K562 (cell line): ENCODE data around the gene METTL15. TPM values are rescaled to one million over a fixed set of nuclear protein-coding genes. Genes with fewer than 3 reads are reported as not detected.

Source experiments
- ATAC-seq: fragments of 200-7000 bp; cut with Tn5 transposase; 3 replicates; pipeline ENCODE4 v1.9.1; 2020; ENCODE audit warnings: moderate library complexity
- BruUV-seq: library from RNA; stranded (reverse); fragments of 400-500 nt; replicated peaks from 2 replicates; lab custom pipeline; 2021; lab: Mats Ljungman, UMichigan
- CTCF ChIA-PET: fragments of 300-600 bp; formaldehyde crosslinking; extraction: SDS; loops from one replicate; lab custom pipeline; 2021; ENCODE audit warnings: low intra/inter-chr PET ratio; lab: Yijun Ruan, JAX
- POLR2A ChIA-PET: fragments of 300-600, 350-650 bp; sonication (Branson Sonifier 250); formaldehyde crosslinking; extraction: SDS; loops from one replicate; lab custom pipeline; 2021; ENCODE audit warnings: antibody characterized with exemption, inconsistent platforms; lab: Yijun Ruan, JAX
- DNase-seq, 4 experiments: peaks; one replicate each; pipeline versions ENCODE4 v3.0.0 to v3.0.0-alpha.2; 2011 to 2018; ENCODE audit warnings: low spot score in 3 of 4, mixed read lengths in 3 of 4; ENCODE audit errors: extremely low read depth in 1 of 4
- FAIRE-seq: peaks from 2 replicates; lab custom pipeline; 2011; peaks lifted over from hg19 to GRCh38; lab: Jason Lieb, UNC
- H2AFZ ChIP-seq: 2 replicates; pipeline ENCODE4 v1.6.0; 2011; ENCODE audit warnings: low read depth, low read length, control low read depth, inconsistent platforms
- H3K27ac ChIP-seq: fragments of 200-600 bp; 3 replicates; pipeline ENCODE4 v1.8.0; 2011; ENCODE audit warnings: low read depth, mild to moderate bottlenecking, control low read depth, inconsistent platforms, low read length, moderate library complexity, mixed read lengths; ENCODE audit errors: extremely low read depth
- H3K27me3 ChIP-seq, 2 experiments: fragments of 300-600 bp in 1 of 2; 2 replicates in 1 of 2; 3 replicates in 1 of 2; pipeline versions ENCODE4 v1.6.0 to v1.8.0; 2011; ENCODE audit warnings: inconsistent platforms in 2 of 2, low read length in 2 of 2, mild to moderate bottlenecking in 1 of 2, mixed read lengths in 1 of 2, moderate library complexity in 1 of 2; ENCODE audit not compliant: control insufficient read depth in 2 of 2, insufficient read depth in 2 of 2
- H3K36me3 ChIP-seq: fragments of 300-600 bp; 3 replicates; pipeline ENCODE4 v1.8.0; 2011; ENCODE audit warnings: mild to moderate bottlenecking, low read length, inconsistent platforms; ENCODE audit not compliant: control insufficient read depth, insufficient read depth
- H3K4me1 ChIP-seq, 2 experiments: fragments of 200-600 bp in 1 of 2; replicated peaks in 1 of 2; 2 replicates in 1 of 2; 3 replicates in 1 of 2; pipeline versions ENCODE4 v1.5.1 to v1.8.0; 2011; ENCODE audit warnings: inconsistent platforms in 2 of 2, low read length in 2 of 2, mild to moderate bottlenecking in 1 of 2, mixed read lengths in 1 of 2, moderate library complexity in 1 of 2; ENCODE audit not compliant: control insufficient read depth in 2 of 2, insufficient read depth in 2 of 2
- H3K4me2 ChIP-seq: 2 replicates; pipeline ENCODE4 v1.6.1; 2011; ENCODE audit warnings: low read length, control low read depth, inconsistent platforms, mixed read lengths; ENCODE audit not compliant: insufficient read depth
- H3K4me3 ChIP-seq: fragments of 200-600 bp; sonication (generic), shearing (Covaris generic); 2 replicates; pipeline ENCODE4 v1.5.1; 2016; ENCODE audit warnings: control low read depth, inconsistent platforms
- H3K79me2 ChIP-seq: fragments of 200-600 bp; 3 replicates; pipeline ENCODE4 v1.8.0; 2011; ENCODE audit warnings: low read length, inconsistent platforms; ENCODE audit not compliant: control insufficient read depth, insufficient read depth
- H3K9ac ChIP-seq, 2 experiments: 2 replicates each; pipeline versions ENCODE4 v1.6.0 to v1.6.1; 2011; ENCODE audit warnings: low read depth in 2 of 2, low read length in 2 of 2, control low read depth in 1 of 2, inconsistent platforms in 1 of 2, mild to moderate bottlenecking in 1 of 2, mixed read lengths in 1 of 2; ENCODE audit not compliant: insufficient read depth in 1 of 2
- H3K9me1 ChIP-seq: one replicate; pipeline ENCODE4 v1.6.0; 2011; ENCODE audit warnings: inconsistent platforms, mild to moderate bottlenecking, low read length, moderate library complexity; ENCODE audit not compliant: control insufficient read depth, insufficient read depth
- H3K9me3 ChIP-seq: replicated peaks from 2 replicates; pipeline ENCODE4 v1.5.1; 2011; ENCODE audit warnings: low read depth, low read length, inconsistent platforms; ENCODE audit not compliant: control insufficient read depth, insufficient read depth
- H4K20me1 ChIP-seq: replicated peaks from 2 replicates; pipeline ENCODE4 v1.6.1; 2011; ENCODE audit warnings: low read length, inconsistent platforms, mixed read lengths; ENCODE audit not compliant: control insufficient read depth, insufficient read depth
- ARID2 ChIP-seq: fragments of 450-650 bp; IDR thresholded peaks from 2 replicates; pipeline ENCODE4 v1.6.1; 2017; ENCODE audit warnings: antibody characterized with exemption, mild to moderate bottlenecking
- CHD1 ChIP-seq: fragments of 200-600 bp; sonication (generic); IDR thresholded peaks from one replicate; pipeline ENCODE4 v1.6.1; 2012; ENCODE audit warnings: mild to moderate bottlenecking, moderate library complexity, low read length, inconsistent platforms
- EZH2 ChIP-seq: IDR thresholded peaks from 2 replicates; pipeline ENCODE4 v1.6.1; 2012; ENCODE audit warnings: low read depth, mild to moderate bottlenecking, inconsistent platforms, low read length, borderline replicate concordance
- FIP1L1 ChIP-seq: fragments of 200-400 bp; formaldehyde crosslinking; IDR thresholded peaks from 2 replicates; pipeline ENCODE4 v1.6.1; 2018; ENCODE audit warnings: mild to moderate bottlenecking, low read depth, low read length; ENCODE audit not compliant: poor library complexity, severe bottlenecking
- ILK ChIP-seq: fragments of 450-650 bp; IDR thresholded peaks from 2 replicates; pipeline ENCODE4 v1.6.1; 2016; ENCODE audit warnings: missing genetic modification characterization, low read depth, mild to moderate bottlenecking, missing compliant biosample characterization, moderate library complexity, borderline replicate concordance
- MAFK ChIP-seq: IDR thresholded peaks from 2 replicates; pipeline ENCODE4 v1.6.1; 2011; ENCODE audit warnings: low read length, improper control_type of control experiment
- MAZ ChIP-seq, 2 experiments: fragments of 450-650 bp in 1 of 2; sonication (generic) in 1 of 2; formaldehyde crosslinking; IDR thresholded peaks in 1 of 2; conservative IDR thresholded peaks in 1 of 2; 2 replicates each; pipeline versions ENCODE4 v1.4.0 to v1.5.0; 2020; ENCODE audit warnings: mild to moderate bottlenecking in 1 of 2, missing genetic modification reagents in 1 of 2
- MYBL2 ChIP-seq, 2 experiments: fragments of 450-650 bp in 1 of 2; sonication (generic) in 1 of 2; formaldehyde crosslinking in 1 of 2; IDR thresholded peaks; 2 replicates each; pipeline versions ENCODE4 v1.6.1 to v1.8.1; 2017 to 2022; ENCODE audit warnings: borderline replicate concordance in 1 of 2, inconsistent platforms in 1 of 2, low read depth in 1 of 2, mild to moderate bottlenecking in 1 of 2, missing genetic modification reagents in 1 of 2, moderate library complexity in 1 of 2
- PHB ChIP-seq: fragments of 250-450 bp; sonication (Bioruptor Pico); IDR thresholded peaks from 2 replicates; pipeline ENCODE4 v1.5.0; 2021
- PHB2 ChIP-seq: fragments of 450-650 bp; IDR thresholded peaks from 2 replicates; pipeline ENCODE4 v1.6.1; 2017; ENCODE audit warnings: low read depth
- PRMT5 ChIP-seq: sonication (generic); formaldehyde crosslinking; IDR thresholded peaks from 2 replicates; pipeline ENCODE4 v1.5.0; 2020; ENCODE audit warnings: missing genetic modification reagents
- PTBP1 ChIP-seq: fragments of 200-400 bp; formaldehyde crosslinking; IDR thresholded peaks from 2 replicates; pipeline ENCODE4 v1.6.1; 2017; ENCODE audit warnings: low read depth, low read length
- TFE3 ChIP-seq: fragments of 450-650 bp; formaldehyde crosslinking; IDR thresholded peaks from 2 replicates; pipeline ENCODE4 v1.4.0; 2020; ENCODE audit warnings: mild to moderate bottlenecking, mixed read lengths
- ZBED1 ChIP-seq: IDR thresholded peaks from 2 replicates; pipeline ENCODE4 v1.6.1; 2014
- ZEB2 ChIP-seq: fragments of 450-650 bp; IDR thresholded peaks from 2 replicates; pipeline ENCODE4 v1.6.1; 2016
- ZNF224 ChIP-seq: sonication (generic); formaldehyde crosslinking; IDR thresholded peaks from 2 replicates; pipeline ENCODE4 v1.8.0; 2022; ENCODE audit warnings: mild to moderate bottlenecking, missing genetic modification reagents
- ZNF347 ChIP-seq: fragments of 450-650 bp; formaldehyde crosslinking; IDR thresholded peaks from 2 replicates; pipeline ENCODE4 v1.4.0; 2020; ENCODE audit warnings: low read depth, mild to moderate bottlenecking, moderate library complexity
- ZNF696 ChIP-seq: fragments of 250-450 bp; sonication (Bioruptor Pico); conservative IDR thresholded peaks from 2 replicates; pipeline ENCODE4 v1.4.0; 2020; ENCODE audit warnings: mild to moderate bottlenecking, moderate library complexity
- WGBS: fragments of 100-300 bp; shearing (Covaris generic); methylation state at CpG from one replicate; pipeline ENCODE4 v1.1.6; 2016; ENCODE audit warnings: low coverage, mixed read lengths; ENCODE audit not compliant: insufficient coverage; ENCODE audit errors: missing lambda C conversion rate; 5-methylcytosine and 5-hydroxymethylcytosine counted together
- in situ Hi-C: fragments of 300-500 bp; cut with MboI; formaldehyde crosslinking; loops from 4 replicates; pipeline ENCODE4 v1.15.0; 2018; ENCODE audit warnings: inconsistent platforms, mixed read lengths
- intact Hi-C: fragments of 100-400 bp; cut with micrococcal nuclease; formaldehyde crosslinking; loops from 2 replicates; pipeline ENCODE4 v1.14.2; 2022
- polyA plus RNA-seq, 8 experiments: library from polyadenylated mRNA; depleted of rRNA in 4 of 8; stranded (reverse) in 5 of 8; unstranded in 3 of 8; fragments of >200 nt; fragmentation: Nextera tagmentation in 2 of 8; fragmentation: Illumina TruSeq in 1 of 8; extraction: Ambion mirVana in 2 of 8; extraction: Trizol in 1 of 8; gene quantifications; 2 replicates each; pipeline versions ENCODE4 v1.2.1 to v1.2.3, GENCODE V29; 2011 to 2014; ENCODE audit warnings: inconsistent platforms in 1 of 8, missing spikeins in 1 of 8
- total RNA-seq, 7 experiments: library from RNA; depleted of rRNA in 6 of 7; stranded (reverse); fragments of >200 nt in 6 of 7; fragmentation: Illumina TruSeq in 2 of 7; extraction: Trizol in 2 of 7; gene quantifications; 2 replicates each; pipeline versions ENCODE4 v1.2.1 to v1.2.3, GENCODE V29; 2011 to 2021; ENCODE audit warnings: low replicate concordance in 1 of 7

Gene METTL15
- total and polyA plus RNA-seq, 9 of the 15 experiments (the other 6 are each of a cell fraction or from before 2014, with no cell fraction given) = 10.7 to 21.7 (median 15.9) TPM

GRCh38 chr11:28284196-28284595 lies 176.0 kb downstream of the METTL15 start:
- whole genome bisulfite sequencing = 81% methylated on average over 1 of the region's 1 CpG
- intact Hi-C loops = no loop called here
- no TSS peak for BruUV-seq
- Histone ChIP-seq H3K9ac (no peak overlapping the region), H3K9me1 (no peaks in the 10 kb centered on the region), H3K79me2 (no peaks in the 10 kb centered on the region), H3K27ac (no peak overlapping the region), H3K27me3 (no peaks in the 10 kb centered on the region), H4K20me1 (no peaks in the 10 kb centered on the region), H3K9me3 (no peaks in the 10 kb centered on the region), H2AFZ (no peak overlapping the region), H3K36me3 (no peaks in the 10 kb centered on the region), H3K4me1 (no peaks in the 10 kb centered on the region), H3K4me3 (no peak overlapping the region), H3K4me2 (no peak overlapping the region)
- TF ChIP-seq ZBED1 (no peak), ARID2 (no peak), PHB2 (no peak), ZNF224 (CRISPR knock-in tag) (no peak), MAFK (no peak), ZNF347 (CRISPR knock-in tag) (no peak), CHD1 (no peak), PHB (CRISPR knock-in tag) (no peak), PRMT5 (no peak)
- no peak for DNase-seq
- in situ Hi-C loops = no loop called here
- no peak for FAIRE-seq
- POLR2A ChIA-PET = no interaction called here
- CTCF ChIA-PET = no interaction called here
- no peak for ATAC-seq

GRCh38 chr11:28289444-28289843 lies 181.3 kb downstream of the METTL15 start:
- Histone ChIP-seq H3K4me1 (no peaks in the 10 kb centered on the region), H3K27ac (no peak overlapping the region), H3K9me1 (no peaks in the 10 kb centered on the region), H3K36me3 (no peaks in the 10 kb centered on the region), H3K79me2 (no peaks in the 10 kb centered on the region), H3K9ac (no peak overlapping the region), H4K20me1 (no peaks in the 10 kb centered on the region), H3K4me3 (no peak overlapping the region), H3K27me3 (no peaks in the 10 kb centered on the region), H3K9me3 (no peaks in the 10 kb centered on the region), H2AFZ (no peak overlapping the region), H3K4me2 (no peak overlapping the region)
- ChIA-PET POLR2A (no interaction called here), CTCF (no interaction called here)
- intact Hi-C loops = no loop called here
- DNase-seq (no peak), FAIRE-seq (no peak), ATAC-seq (no peak)
- in situ Hi-C loops = no loop called here
- BruUV-seq = no TSS peak
- WGBS = 59% methylated on average over 1 of the region's 1 CpG
- TF ChIP-seq EZH2 (no peak), ZNF696 (CRISPR knock-in tag) (no peak), MYBL2 (IDR thresholded peaks at IDR 0.05; ENCODE audit: low read depth) (no peak), MYBL2 (CRISPR knock-in tag; IDR thresholded peaks at IDR 0.05; ENCODE audit: borderline replicate concordance) (no peak), TFE3 (CRISPR knock-in tag) (no peak), ZEB2 (no peak), MAZ (CRISPR knock-in tag; conservative IDR thresholded peaks at IDR 0.05 in 1 of 2, IDR thresholded peaks at IDR 0.05 in 1 of 2) (no peak), PTBP1 (no peak), FIP1L1 (no peak), ILK (tag) (no peak)
